GM23338 (cell line): Measurements from ENCODE around the gene COL15A1. TPM values are rescaled to one million over a fixed set of nuclear protein-coding genes. Genes with fewer than 3 reads are reported as not detected.

Source experiments
- ATAC-seq: fragments of 200-7000 bp; cut with Tn5 transposase; 3 replicates; pipeline ENCODE4 v1.9.1; 2020
- DNase-seq: peaks from one replicate; pipeline ENCODE4 v3.0.0-alpha.2; 2015; ENCODE audit warnings: low spot score
- H2AFZ ChIP-seq: fragments of 200-600 bp; sonication (generic); 2 replicates; pipeline ENCODE4 v1.8.0; 2016; ENCODE audit warnings: antibody characterized with exemption, mild to moderate bottlenecking, moderate library complexity
- H3F3A ChIP-seq: fragments of 200-600 bp; sonication (generic); replicated peaks from 2 replicates; pipeline ENCODE4 v1.8.0; 2017; ENCODE audit warnings: antibody characterized with exemption, mixed run types, low read depth
- H3K27ac ChIP-seq: fragments of 200-600 bp; sonication (generic); 2 replicates; pipeline ENCODE4 v1.6.1; 2016; ENCODE audit warnings: low read depth
- H3K27me3 ChIP-seq: fragments of 200-600 bp; sonication (generic); 2 replicates; pipeline ENCODE4 v1.8.0; 2016; ENCODE audit warnings: mild to moderate bottlenecking, mixed run types, moderate library complexity; ENCODE audit not compliant: insufficient read depth
- H3K36me3 ChIP-seq: fragments of 200-600 bp; sonication (generic); 2 replicates; pipeline ENCODE4 v1.8.0; 2016; ENCODE audit warnings: mild to moderate bottlenecking; ENCODE audit not compliant: insufficient read depth
- H3K4me1 ChIP-seq: fragments of 200-600 bp; sonication (generic); 2 replicates; pipeline ENCODE4 v1.8.0; 2016; ENCODE audit warnings: mild to moderate bottlenecking, moderate library complexity; ENCODE audit not compliant: insufficient read depth
- H3K4me2 ChIP-seq: fragments of 200-600 bp; sonication (generic); 2 replicates; pipeline ENCODE4 v1.7.1; 2017; ENCODE audit warnings: mixed run types
- H3K4me3 ChIP-seq: fragments of 200-600 bp; sonication (generic); 2 replicates; pipeline ENCODE4 v1.6.1; 2016; ENCODE audit warnings: mixed run types
- H3K79me2 ChIP-seq: fragments of 200-600 bp; sonication (generic); replicated peaks from 2 replicates; pipeline ENCODE4 v1.8.0; 2017; ENCODE audit warnings: mild to moderate bottlenecking; ENCODE audit not compliant: insufficient read depth
- H3K9me2 ChIP-seq: fragments of 200-600 bp; sonication (generic); 2 replicates; pipeline ENCODE4 v1.8.0; 2017; ENCODE audit not compliant: insufficient read depth
- H4K20me1 ChIP-seq: fragments of 200-600 bp; sonication (generic); replicated peaks from 2 replicates; pipeline ENCODE4 v1.8.0; 2017; ENCODE audit warnings: mild to moderate bottlenecking; ENCODE audit not compliant: insufficient read depth
- H3K27ac Mint-ChIP-seq: 2 replicates; pipeline ENCODE4 v1.8.0; 2020; ENCODE audit warnings: inconsistent platforms, mild to moderate bottlenecking, moderate library complexity, mixed read lengths
- H3K27me3 Mint-ChIP-seq: 3 replicates; pipeline ENCODE4 v1.8.0; 2022; ENCODE audit warnings: low read depth, mild to moderate bottlenecking, moderate library complexity, mixed read lengths, inconsistent platforms; ENCODE audit not compliant: insufficient read depth, poor library complexity
- H3K36me3 Mint-ChIP-seq: 3 replicates; pipeline ENCODE4 v1.8.0; 2021; ENCODE audit warnings: low read depth, mild to moderate bottlenecking, inconsistent platforms, moderate library complexity, mixed read lengths
- H3K4me1 Mint-ChIP-seq: 3 replicates; pipeline ENCODE4 v1.8.0; 2020; ENCODE audit warnings: mild to moderate bottlenecking, inconsistent platforms, mixed read lengths
- H3K4me3 Mint-ChIP-seq: 3 replicates; pipeline ENCODE4 v1.8.0; 2021; ENCODE audit warnings: moderate library complexity, mild to moderate bottlenecking, inconsistent platforms, mixed read lengths
- H3K9me3 Mint-ChIP-seq: 3 replicates; pipeline ENCODE4 v1.8.0; 2020; ENCODE audit warnings: moderate library complexity, mild to moderate bottlenecking, inconsistent platforms, mixed read lengths
- STAT1 ChIP-seq: IDR thresholded peaks from one replicate; pipeline ENCODE4 v1.6.1; 2016; ENCODE audit warnings: antibody characterized with exemption; ENCODE audit not compliant: unreplicated experiment
- ZNF331 ChIP-seq: fragments of 250-450 bp; sonication (Bioruptor Pico); IDR thresholded peaks from 2 replicates; pipeline ENCODE4 v1.5.0; 2020; ENCODE audit warnings: low read depth, mild to moderate bottlenecking, moderate library complexity
- polyA plus RNA-seq: library from polyadenylated mRNA; unstranded; fragments of >200 nt; fragmentation: Nextera tagmentation; extraction: Ambion mirVana; gene quantifications from 2 replicates; pipeline ENCODE4 v1.2.1, GENCODE V29; 2016
- total RNA-seq: library from RNA; depleted of rRNA; stranded (reverse); fragments of >200 nt; shearing (Covaris generic); gene quantifications from 2 replicates; pipeline ENCODE4 v1.2.3, GENCODE V29; 2014
- TF ChIP-seq, protein P1 (sequence below): fragments of 250-450 bp; sonication (Bioruptor Pico); IDR thresholded peaks from 2 replicates; pipeline ENCODE4 v1.5.0; 2020; ENCODE audit warnings: mild to moderate bottlenecking, moderate library complexity
- TF ChIP-seq, protein P2 (sequence below): IDR thresholded peaks from one replicate; pipeline ENCODE4 v1.6.1; 2018; ENCODE audit warnings: antibody characterized with exemption; ENCODE audit not compliant: unreplicated experiment

The COL15A1 gene
- total and polyA plus RNA-seq, 2 experiments from 2014 or later, result 0.17 to 0.18 TPM

DNA sequence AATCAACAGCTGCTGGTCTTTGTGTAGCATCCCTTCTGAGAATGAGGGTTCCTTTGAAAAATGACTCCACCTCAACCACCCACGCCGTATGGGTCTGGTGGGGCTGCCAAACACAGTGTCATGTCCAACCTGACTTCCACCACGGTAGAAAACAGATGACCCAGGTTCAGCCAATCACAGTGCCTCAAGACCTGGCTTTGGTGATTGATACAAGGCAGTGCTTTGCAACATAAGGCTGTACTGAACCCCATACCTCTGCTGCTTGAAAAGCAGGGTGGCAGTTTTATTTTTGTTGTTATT is 149.7 kb downstream of the COL15A1 start (continued):
- TF ChIP-seq, protein P1, sequence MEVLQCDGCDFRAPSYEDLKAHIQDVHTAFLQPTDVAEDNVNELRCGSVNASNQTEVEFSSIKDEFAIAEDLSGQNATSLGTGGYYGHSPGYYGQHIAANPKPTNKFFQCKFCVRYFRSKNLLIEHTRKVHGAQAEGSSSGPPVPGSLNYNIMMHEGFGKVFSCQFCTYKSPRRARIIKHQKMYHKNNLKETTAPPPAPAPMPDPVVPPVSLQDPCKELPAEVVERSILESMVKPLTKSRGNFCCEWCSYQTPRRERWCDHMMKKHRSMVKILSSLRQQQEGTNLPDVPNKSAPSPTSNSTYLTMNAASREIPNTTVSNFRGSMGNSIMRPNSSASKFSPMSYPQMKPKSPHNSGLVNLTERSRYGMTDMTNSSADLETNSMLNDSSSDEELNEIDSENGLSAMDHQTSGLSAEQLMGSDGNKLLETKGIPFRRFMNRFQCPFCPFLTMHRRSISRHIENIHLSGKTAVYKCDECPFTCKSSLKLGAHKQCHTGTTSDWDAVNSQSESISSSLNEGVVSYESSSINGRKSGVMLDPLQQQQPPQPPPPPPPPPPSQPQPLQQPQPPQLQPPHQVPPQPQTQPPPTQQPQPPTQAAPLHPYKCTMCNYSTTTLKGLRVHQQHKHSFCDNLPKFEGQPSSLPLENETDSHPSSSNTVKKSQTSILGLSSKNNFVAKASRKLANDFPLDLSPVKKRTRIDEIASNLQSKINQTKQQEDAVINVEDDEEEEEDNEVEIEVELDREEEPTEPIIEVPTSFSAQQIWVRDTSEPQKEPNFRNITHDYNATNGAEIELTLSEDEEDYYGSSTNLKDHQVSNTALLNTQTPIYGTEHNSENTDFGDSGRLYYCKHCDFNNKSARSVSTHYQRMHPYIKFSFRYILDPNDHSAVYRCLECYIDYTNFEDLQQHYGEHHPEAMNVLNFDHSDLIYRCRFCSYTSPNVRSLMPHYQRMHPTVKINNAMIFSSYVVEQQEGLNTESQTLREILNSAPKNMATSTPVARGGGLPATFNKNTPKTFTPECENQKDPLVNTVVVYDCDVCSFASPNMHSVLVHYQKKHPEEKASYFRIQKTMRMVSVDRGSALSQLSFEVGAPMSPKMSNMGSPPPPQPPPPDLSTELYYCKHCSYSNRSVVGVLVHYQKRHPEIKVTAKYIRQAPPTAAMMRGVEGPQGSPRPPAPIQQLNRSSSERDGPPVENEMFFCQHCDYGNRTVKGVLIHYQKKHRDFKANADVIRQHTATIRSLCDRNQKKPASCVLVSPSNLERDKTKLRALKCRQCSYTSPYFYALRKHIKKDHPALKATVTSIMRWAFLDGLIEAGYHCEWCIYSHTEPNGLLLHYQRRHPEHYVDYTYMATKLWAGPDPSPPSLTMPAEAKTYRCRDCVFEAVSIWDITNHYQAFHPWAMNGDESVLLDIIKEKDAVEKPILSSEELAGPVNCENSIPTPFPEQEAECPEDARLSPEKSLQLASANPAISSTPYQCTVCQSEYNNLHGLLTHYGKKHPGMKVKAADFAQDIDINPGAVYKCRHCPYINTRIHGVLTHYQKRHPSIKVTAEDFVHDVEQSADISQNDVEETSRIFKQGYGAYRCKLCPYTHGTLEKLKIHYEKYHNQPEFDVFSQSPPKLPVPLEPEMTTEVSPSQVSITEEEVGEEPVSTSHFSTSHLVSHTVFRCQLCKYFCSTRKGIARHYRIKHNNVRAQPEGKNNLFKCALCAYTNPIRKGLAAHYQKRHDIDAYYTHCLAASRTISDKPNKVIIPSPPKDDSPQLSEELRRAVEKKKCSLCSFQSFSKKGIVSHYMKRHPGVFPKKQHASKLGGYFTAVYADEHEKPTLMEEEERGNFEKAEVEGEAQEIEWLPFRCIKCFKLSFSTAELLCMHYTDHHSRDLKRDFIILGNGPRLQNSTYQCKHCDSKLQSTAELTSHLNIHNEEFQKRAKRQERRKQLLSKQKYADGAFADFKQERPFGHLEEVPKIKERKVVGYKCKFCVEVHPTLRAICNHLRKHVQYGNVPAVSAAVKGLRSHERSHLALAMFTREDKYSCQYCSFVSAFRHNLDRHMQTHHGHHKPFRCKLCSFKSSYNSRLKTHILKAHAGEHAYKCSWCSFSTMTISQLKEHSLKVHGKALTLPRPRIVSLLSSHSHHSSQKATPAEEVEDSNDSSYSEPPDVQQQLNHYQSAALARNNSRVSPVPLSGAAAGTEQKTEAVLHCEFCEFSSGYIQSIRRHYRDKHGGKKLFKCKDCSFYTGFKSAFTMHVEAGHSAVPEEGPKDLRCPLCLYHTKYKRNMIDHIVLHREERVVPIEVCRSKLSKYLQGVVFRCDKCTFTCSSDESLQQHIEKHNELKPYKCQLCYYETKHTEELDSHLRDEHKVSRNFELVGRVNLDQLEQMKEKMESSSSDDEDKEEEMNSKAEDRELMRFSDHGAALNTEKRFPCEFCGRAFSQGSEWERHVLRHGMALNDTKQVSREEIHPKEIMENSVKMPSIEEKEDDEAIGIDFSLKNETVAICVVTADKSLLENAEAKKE, result no peak

DNA sequence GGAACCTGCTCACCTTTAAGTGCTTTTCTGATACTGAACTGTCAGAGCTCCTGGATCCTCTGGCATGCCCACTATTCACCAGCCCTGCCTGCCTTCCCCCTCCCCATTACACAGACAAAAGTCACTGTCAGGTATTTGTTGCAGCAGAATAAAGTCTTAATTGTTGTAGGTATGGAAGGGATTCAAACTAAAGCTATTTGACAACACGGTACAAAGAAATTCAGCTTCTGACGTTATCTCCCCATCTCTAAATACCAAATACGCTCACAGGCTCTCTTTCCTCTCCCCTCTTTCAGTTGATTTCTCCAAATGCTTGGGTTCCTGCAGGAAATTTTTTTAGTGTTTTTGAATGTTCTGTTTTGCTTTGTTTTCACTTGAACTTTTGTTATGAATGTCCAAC is 151.9 kb downstream of the COL15A1 start:
- Mint-ChIP-seq H3K9me3 (peaks cover 9% of the 10 kb centered on the region; the same call in 2 of the 3 replicates), H3K4me3 (no peak overlapping the region)
- TF ChIP-seq ZNF331 (CRISPR knock-in tag), result no peak
- TF ChIP-seq, protein P2, sequence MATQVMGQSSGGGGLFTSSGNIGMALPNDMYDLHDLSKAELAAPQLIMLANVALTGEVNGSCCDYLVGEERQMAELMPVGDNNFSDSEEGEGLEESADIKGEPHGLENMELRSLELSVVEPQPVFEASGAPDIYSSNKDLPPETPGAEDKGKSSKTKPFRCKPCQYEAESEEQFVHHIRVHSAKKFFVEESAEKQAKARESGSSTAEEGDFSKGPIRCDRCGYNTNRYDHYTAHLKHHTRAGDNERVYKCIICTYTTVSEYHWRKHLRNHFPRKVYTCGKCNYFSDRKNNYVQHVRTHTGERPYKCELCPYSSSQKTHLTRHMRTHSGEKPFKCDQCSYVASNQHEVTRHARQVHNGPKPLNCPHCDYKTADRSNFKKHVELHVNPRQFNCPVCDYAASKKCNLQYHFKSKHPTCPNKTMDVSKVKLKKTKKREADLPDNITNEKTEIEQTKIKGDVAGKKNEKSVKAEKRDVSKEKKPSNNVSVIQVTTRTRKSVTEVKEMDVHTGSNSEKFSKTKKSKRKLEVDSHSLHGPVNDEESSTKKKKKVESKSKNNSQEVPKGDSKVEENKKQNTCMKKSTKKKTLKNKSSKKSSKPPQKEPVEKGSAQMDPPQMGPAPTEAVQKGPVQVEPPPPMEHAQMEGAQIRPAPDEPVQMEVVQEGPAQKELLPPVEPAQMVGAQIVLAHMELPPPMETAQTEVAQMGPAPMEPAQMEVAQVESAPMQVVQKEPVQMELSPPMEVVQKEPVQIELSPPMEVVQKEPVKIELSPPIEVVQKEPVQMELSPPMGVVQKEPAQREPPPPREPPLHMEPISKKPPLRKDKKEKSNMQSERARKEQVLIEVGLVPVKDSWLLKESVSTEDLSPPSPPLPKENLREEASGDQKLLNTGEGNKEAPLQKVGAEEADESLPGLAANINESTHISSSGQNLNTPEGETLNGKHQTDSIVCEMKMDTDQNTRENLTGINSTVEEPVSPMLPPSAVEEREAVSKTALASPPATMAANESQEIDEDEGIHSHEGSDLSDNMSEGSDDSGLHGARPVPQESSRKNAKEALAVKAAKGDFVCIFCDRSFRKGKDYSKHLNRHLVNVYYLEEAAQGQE, result no peak
- TF ChIP-seq, protein P1, result no peak
- no peak for TF ChIP-seq STAT1

More for the DNA sequence above, 151.9 kb downstream of the COL15A1 start:
- ATAC-seq (no peak), DNase-seq (no peak)
- no peak overlapping the region for H3K27ac Mint-ChIP-seq
- H4K20me1 ChIP-seq, result no peaks in the 10 kb centered on the region
- H3K4me2 ChIP-seq, result no peak overlapping the region
- no peaks in the 10 kb centered on the region for H3F3A ChIP-seq
- peaks cover 4% of the 10 kb centered on the region for H3K27me3 Mint-ChIP-seq
- H3K4me1 ChIP-seq, result no peaks in the 10 kb centered on the region; the same call in 1 of the 2 replicates
- H3K9me2 ChIP-seq, result no peaks in the 10 kb centered on the region
- H3K27me3 ChIP-seq, result no peaks in the 10 kb centered on the region
- no peaks in the 10 kb centered on the region for H3K79me2 ChIP-seq
- no peak overlapping the region for H3K27ac ChIP-seq
- H3K4me3 ChIP-seq, result no peak overlapping the region
- no peaks in the 10 kb centered on the region for H3K36me3 Mint-ChIP-seq
- no peaks in the 10 kb centered on the region for H3K36me3 ChIP-seq
- H2AFZ ChIP-seq, result no peak overlapping the region
- peaks cover 14% of the 10 kb centered on the region for H3K4me1 Mint-ChIP-seq
